Endothelial cell of umbilical vein (primary cell): ENCODE results near the gene FAT2. TPM values are rescaled to one million over a fixed set of nuclear protein-coding genes. Genes with fewer than 3 reads are reported as not detected.

ENCODE experiments used
- BruUV-seq: library from RNA; stranded (reverse); fragments of 400-500 nt; replicated peaks from 2 replicates; lab custom pipeline; 2021; lab: Mats Ljungman, UMichigan
- CTCF ChIA-PET: fragments of 300-600, 350-600 bp; sonication (Branson Sonifier 250); formaldehyde crosslinking; loops from one replicate; lab custom pipeline; 2021; ENCODE audit warnings: antibody characterized with exemption, inconsistent platforms; lab: Charles Lee
- POLR2A ChIA-PET: fragments of 300-600, 350-600 bp; sonication (Branson Sonifier 250); formaldehyde crosslinking; loops from one replicate; lab custom pipeline; 2021; ENCODE audit warnings: antibody characterized with exemption, inconsistent platforms; lab: Charles Lee
- DNase-seq: peaks from one replicate; pipeline ENCODE4 v3.0.0-alpha.2; 2011; ENCODE audit warnings: low read depth, low spot score
- FAIRE-seq: peaks from 2 replicates; lab custom pipeline; 2011; peaks lifted over from hg19 to GRCh38; lab: Jason Lieb, UNC
- H2AFZ ChIP-seq: 2 replicates; pipeline ENCODE4 v1.6.0; 2012; ENCODE audit warnings: low read depth, low read length, control low read depth, inconsistent platforms
- H3K27ac ChIP-seq: 2 replicates; pipeline ENCODE4 v1.5.1; 2011; ENCODE audit warnings: low read depth, mild to moderate bottlenecking, control low read depth, low read length, moderate library complexity; ENCODE audit not compliant: insufficient read depth
- H3K27me3 ChIP-seq, 2 experiments: 2 replicates each; pipeline versions ENCODE4 v1.6.0 to v1.6.1; 2011; ENCODE audit warnings: low read length in 2 of 2, mixed read lengths in 1 of 2; ENCODE audit not compliant: control insufficient read depth in 2 of 2, insufficient read depth in 2 of 2
- H3K36me3 ChIP-seq, 2 experiments: 2 replicates in 1 of 2; 3 replicates in 1 of 2; pipeline ENCODE4 v1.5.1; 2011; ENCODE audit warnings: low read length in 2 of 2, mild to moderate bottlenecking in 1 of 2, moderate library complexity in 1 of 2; ENCODE audit not compliant: control insufficient read depth in 2 of 2, insufficient read depth in 2 of 2; ENCODE audit errors: extremely low read depth in 1 of 2
- H3K4me1 ChIP-seq: 3 replicates; pipeline ENCODE4 v1.5.1; 2011; ENCODE audit warnings: mild to moderate bottlenecking, low read length; ENCODE audit not compliant: control insufficient read depth, insufficient read depth; ENCODE audit errors: extremely low read depth
- H3K4me2 ChIP-seq: 2 replicates; pipeline ENCODE4 v1.6.1; 2011; ENCODE audit warnings: low read length, control low read depth, mixed read lengths; ENCODE audit not compliant: insufficient read depth
- H3K4me3 ChIP-seq, 3 experiments: fragments of 200-600 bp in 1 of 3; sonication (generic), shearing (Covaris generic) in 1 of 3; replicated peaks in 1 of 3; 2 replicates each; pipeline ENCODE4 v1.5.1; 2011 to 2016; ENCODE audit warnings: control low read depth in 3 of 3, low read length in 3 of 3, mild to moderate bottlenecking in 2 of 3, inconsistent platforms in 1 of 3, low read depth in 1 of 3, moderate library complexity in 1 of 3; ENCODE audit not compliant: insufficient read depth in 1 of 3
- H3K79me2 ChIP-seq: 2 replicates; pipeline ENCODE4 v1.6.0; 2012; ENCODE audit warnings: low read length, inconsistent platforms; ENCODE audit not compliant: control insufficient read depth, insufficient read depth
- H3K9ac ChIP-seq: replicated peaks from 2 replicates; pipeline ENCODE3; 2011; ENCODE audit warnings: low read length, control low read depth; ENCODE audit not compliant: insufficient read depth; ENCODE audit errors: extremely low read depth
- H3K9me1 ChIP-seq: replicated peaks from 3 replicates; pipeline ENCODE4 v1.6.0; 2011; ENCODE audit warnings: mild to moderate bottlenecking, low read length; ENCODE audit not compliant: control insufficient read depth, insufficient read depth; ENCODE audit errors: extremely low read depth
- H3K9me3 ChIP-seq: replicated peaks from 2 replicates; pipeline ENCODE4 v1.5.1; 2012; ENCODE audit warnings: low read length, inconsistent platforms; ENCODE audit not compliant: control insufficient read depth, insufficient read depth
- H4K20me1 ChIP-seq: replicated peaks from 2 replicates; pipeline ENCODE3; 2011; ENCODE audit warnings: mild to moderate bottlenecking, low read length; ENCODE audit not compliant: control insufficient read depth, insufficient read depth; ENCODE audit errors: extremely low read depth
- EZH2 ChIP-seq: IDR thresholded peaks from 2 replicates; pipeline ENCODE4 v1.6.1; 2012; ENCODE audit warnings: borderline replicate concordance, low read depth, mild to moderate bottlenecking, moderate library complexity, low read length, inconsistent platforms; ENCODE audit not compliant: severe bottlenecking
- FOS ChIP-seq: IDR thresholded peaks from 2 replicates; pipeline ENCODE4 v1.6.1; 2011; ENCODE audit warnings: mild to moderate bottlenecking, low read length, moderate library complexity, borderline replicate concordance; ENCODE audit not compliant: insufficient read depth
- GATA2 ChIP-seq: IDR thresholded peaks from 2 replicates; pipeline ENCODE4 v1.7.0; 2011; ENCODE audit warnings: low read depth, mild to moderate bottlenecking, moderate library complexity, mixed read lengths, low read length; ENCODE audit not compliant: insufficient read length, insufficient read depth
- JUN ChIP-seq: IDR thresholded peaks from 2 replicates; pipeline ENCODE4 v1.6.1; 2011; ENCODE audit warnings: borderline replicate concordance, low read depth; ENCODE audit not compliant: insufficient read length, insufficient read depth
- MYC ChIP-seq: IDR thresholded peaks from one replicate; pipeline ENCODE4 v1.6.1; 2011; ENCODE audit warnings: mild to moderate bottlenecking, low read depth, low read length
- POLR2A ChIP-seq: IDR thresholded peaks from 2 replicates; pipeline ENCODE4 v1.6.1; 2012; ENCODE audit warnings: low read depth, mild to moderate bottlenecking, control low read depth, low read length
- POLR2AphosphoS5 ChIP-seq: IDR thresholded peaks from 2 replicates; pipeline ENCODE4 v1.6.1; 2012; ENCODE audit warnings: low read depth, mild to moderate bottlenecking, control low read depth, low read length, moderate library complexity; ENCODE audit not compliant: insufficient read depth
- dilution Hi-C: fragments of 300-500 bp; cut with MboI; formaldehyde crosslinking; loops from one replicate; pipeline ENCODE4 v1.15.0; 2019; ENCODE audit warnings: low sequenced_read_pairs; ENCODE audit not compliant: extremely low pct_ligation_motif_present
- intact Hi-C: fragments of 100-400 bp; cut with micrococcal nuclease; formaldehyde crosslinking; loops from one replicate; pipeline ENCODE4 v1.10.0; 2022
- polyA plus RNA-seq, 4 experiments: library from polyadenylated mRNA; depleted of rRNA in 3 of 4; stranded (reverse) in 3 of 4; unstranded in 1 of 4; fragments of >200 nt; gene quantifications; 2 replicates each; pipeline versions ENCODE4 v1.2.1 to v1.2.3, GENCODE V29; 2011 to 2012; ENCODE audit warnings: missing spikeins in 1 of 4
- total RNA-seq: library from RNA; stranded (reverse); gene quantifications from 2 replicates; pipeline ENCODE4 v1.2.3, GENCODE V29; 2021
- TF ChIP-seq, protein P1 (sequence below): IDR thresholded peaks from 2 replicates; pipeline ENCODE4 v1.6.1; 2011; ENCODE audit not compliant: insufficient read depth, insufficient read length
- TF ChIP-seq, protein P2 (sequence below), 2 donors: IDR thresholded peaks; 1 replicate in 1 of 2; 2 replicates in 1 of 2; pipeline ENCODE4 v1.5.1; 2011; ENCODE audit warnings: low read length in 2 of 2, mild to moderate bottlenecking in 2 of 2, moderate library complexity in 2 of 2, control low read depth in 1 of 2, inconsistent platforms in 1 of 2, low read depth in 1 of 2; ENCODE audit not compliant: insufficient read depth in 1 of 2; ENCODE audit errors: extremely low read depth in 1 of 2

Gene FAT2
- total and polyA plus RNA-seq, 2 donors (not counting 3 experiments of a cell fraction or from before 2014, with no cell fraction given), result not detected

GRCh38 chr5:151614565-151614964 is 23.4 kb upstream of the FAT2 start:
- no peaks in the 10 kb centered on the region for H3K79me2 ChIP-seq
- no peak overlapping the region for H2AFZ ChIP-seq
- H3K4me1 ChIP-seq, result no peaks in the 10 kb centered on the region
- TF ChIP-seq POLR2A (no peak), FOS (no peak), JUN (no peak), POLR2AphosphoS5 (no peak), EZH2 (no peak), GATA2 (no peak), MYC (no peak)
- TF ChIP-seq, protein P1, sequence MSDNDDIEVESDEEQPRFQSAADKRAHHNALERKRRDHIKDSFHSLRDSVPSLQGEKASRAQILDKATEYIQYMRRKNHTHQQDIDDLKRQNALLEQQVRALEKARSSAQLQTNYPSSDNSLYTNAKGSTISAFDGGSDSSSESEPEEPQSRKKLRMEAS, result no peak
- TF ChIP-seq, protein P2, sequence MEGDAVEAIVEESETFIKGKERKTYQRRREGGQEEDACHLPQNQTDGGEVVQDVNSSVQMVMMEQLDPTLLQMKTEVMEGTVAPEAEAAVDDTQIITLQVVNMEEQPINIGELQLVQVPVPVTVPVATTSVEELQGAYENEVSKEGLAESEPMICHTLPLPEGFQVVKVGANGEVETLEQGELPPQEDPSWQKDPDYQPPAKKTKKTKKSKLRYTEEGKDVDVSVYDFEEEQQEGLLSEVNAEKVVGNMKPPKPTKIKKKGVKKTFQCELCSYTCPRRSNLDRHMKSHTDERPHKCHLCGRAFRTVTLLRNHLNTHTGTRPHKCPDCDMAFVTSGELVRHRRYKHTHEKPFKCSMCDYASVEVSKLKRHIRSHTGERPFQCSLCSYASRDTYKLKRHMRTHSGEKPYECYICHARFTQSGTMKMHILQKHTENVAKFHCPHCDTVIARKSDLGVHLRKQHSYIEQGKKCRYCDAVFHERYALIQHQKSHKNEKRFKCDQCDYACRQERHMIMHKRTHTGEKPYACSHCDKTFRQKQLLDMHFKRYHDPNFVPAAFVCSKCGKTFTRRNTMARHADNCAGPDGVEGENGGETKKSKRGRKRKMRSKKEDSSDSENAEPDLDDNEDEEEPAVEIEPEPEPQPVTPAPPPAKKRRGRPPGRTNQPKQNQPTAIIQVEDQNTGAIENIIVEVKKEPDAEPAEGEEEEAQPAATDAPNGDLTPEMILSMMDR (IDR thresholded peaks at IDR 0.05; ENCODE audit: extremely low read depth in 1 of 2, insufficient read depth in 1 of 2, low read depth in 1 of 2, low read length in 2 of 2), result no peak
- H3K27ac ChIP-seq, result no peak overlapping the region
- H3K36me3 ChIP-seq, result no peaks in the 10 kb centered on the region
- ChIA-PET POLR2A (no interaction called here), CTCF (interaction anchor here (1.5 kb wide), 1 partner anchor 38 kb away, joined by 5 read pairs; no protein-coding TSS in a partner anchor)
- FAIRE-seq (no peak), DNase-seq (no peak)
- H3K9me1 ChIP-seq, result no peaks in the 10 kb centered on the region
- H3K4me3 ChIP-seq, result no peak overlapping the region
- H4K20me1 ChIP-seq, result no peaks in the 10 kb centered on the region
- BruUV-seq, result no TSS peak
- H3K9me3 ChIP-seq, result no peaks in the 10 kb centered on the region
- H3K27me3 ChIP-seq, result peaks cover 0 to 2% of the 10 kb centered on the region in 2 experiments
- intact Hi-C loops (no loop called here), dilution Hi-C loops (no loop called here)
- no peak overlapping the region for H3K4me2 ChIP-seq
- no peak overlapping the region for H3K9ac ChIP-seq
